GM19397 (cell line): ENCODE measurements around the gene SLC26A1.

Source experiments
- ATAC-seq: cut with Tn5 transposase; IDR thresholded peaks from one replicate; pipeline ENCODE4 v1.9.1; 2021; ENCODE audit warnings: mild to moderate bottlenecking, moderate library complexity; ENCODE audit not compliant: unreplicated experiment

The SLC26A1 gene

DNA sequence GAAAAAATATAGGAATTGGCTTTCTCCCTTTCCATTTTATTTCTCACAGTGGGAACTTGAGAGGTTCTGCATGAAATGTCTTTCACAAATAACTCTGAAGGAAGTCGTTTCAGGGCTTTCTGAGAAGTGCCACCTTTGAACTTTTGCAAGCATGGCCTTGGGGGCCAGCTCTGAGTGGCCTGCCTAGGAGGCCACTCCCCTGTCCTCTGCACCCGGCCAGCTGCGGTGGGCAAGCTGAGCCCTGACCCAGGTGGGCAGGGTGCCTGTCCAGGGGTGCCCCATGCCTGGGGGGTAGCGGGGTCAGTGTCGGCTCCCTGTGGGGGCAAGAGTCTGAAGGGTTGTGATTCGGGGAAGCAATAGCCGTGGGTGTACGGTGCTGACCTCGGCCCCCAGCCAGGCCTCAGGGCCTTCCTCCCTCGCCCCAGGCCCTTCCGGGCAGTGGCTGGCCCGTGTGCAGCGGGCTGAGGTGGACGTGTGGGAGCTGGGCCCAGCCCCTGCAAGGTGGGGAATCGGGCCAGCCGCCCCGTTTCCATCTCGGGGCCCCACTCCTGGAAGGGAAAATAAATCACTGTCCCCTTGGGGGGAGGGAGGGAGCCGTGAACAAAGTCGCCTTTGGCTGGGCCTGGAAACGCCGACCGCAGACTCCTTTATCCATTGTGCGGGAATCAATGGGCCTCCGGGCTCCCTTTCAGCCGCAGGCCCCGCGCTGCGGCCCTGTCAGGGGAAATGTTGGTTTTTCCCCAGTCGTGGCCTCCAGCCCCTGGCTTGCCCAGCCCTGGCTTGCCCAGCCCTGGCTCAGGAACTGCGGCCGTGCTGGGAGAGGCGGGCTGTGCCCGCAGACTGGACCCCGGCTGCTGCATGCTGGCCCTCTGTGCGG lies 21.3 kb upstream of the SLC26A1 start:
- ATAC-seq, result no peak

DNA sequence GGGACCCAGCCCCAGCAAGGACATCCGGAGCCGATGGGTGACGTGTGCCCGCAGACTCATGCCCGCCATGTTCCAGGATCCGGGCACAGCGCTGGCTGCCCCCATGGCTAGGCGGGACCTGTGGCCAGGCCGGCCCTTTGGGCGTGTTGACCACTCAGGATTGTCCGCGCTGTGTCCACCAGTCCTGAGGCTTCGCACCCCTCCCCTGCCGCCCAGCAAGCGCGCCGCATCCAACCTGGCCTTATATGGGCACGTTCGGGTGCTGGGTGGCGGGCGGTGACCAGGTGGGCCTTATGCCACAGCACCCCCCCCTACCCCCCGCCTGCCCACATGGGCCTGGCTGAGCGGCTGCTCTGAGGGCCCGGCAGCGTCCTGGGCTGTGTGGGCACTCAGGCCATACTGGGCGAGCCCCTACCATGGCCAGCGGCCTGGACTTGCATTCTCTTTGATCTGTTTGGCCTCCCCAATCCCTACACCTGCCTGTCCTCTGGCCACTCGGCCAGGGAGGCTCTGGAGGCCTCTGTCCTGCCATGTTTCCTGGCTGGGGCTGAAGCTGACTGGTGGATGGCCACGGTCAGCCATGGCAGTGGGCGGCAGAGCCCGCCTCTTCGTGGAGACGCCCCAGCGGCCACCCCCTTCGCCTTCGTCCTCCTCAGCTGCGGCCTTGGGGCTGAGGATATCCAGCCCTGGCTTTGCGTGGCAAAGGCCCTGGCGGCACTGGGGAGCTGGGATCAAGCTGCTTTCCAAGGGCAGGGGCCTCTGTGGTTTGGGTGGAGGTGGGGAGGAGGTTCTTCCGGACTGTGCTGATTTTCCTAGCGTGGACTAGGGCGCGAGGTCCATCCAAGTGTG lies 20.2 kb upstream of the SLC26A1 start:
- no peak for ATAC-seq

DNA sequence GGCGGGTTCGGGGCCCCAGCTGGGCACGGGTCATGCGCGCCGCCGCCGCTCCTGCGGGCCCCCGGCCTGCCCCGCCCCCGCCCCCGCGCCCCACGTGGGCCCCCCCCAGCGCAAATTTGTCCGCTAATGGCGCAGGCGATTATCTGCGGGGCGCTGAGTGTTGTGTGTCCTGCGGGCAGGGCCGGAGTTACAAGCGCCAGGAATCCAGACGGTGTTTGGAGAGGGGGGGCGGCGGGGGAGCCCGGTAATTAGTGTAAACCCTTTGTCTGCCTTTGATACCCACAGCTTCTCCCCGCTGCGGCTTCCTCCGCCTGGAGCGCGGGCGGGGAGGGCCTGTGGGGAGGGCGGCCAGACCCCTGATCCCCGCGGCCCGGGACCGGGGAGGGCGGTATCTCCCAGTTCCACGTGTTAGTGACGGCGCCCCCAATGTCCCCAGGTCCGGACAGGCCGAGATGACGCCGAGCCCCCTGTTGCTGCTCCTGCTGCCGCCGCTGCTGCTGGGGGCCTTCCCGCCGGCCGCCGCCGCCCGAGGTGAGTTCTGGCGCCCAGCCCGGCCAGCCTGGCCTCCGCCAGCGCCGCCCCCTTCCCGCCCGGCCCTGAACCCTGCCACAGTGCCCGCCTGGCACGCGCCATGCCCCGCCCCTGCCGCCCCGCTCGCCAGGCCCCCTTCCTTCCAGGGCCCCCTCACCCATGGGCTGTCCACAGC lies 19.0 kb upstream of the SLC26A1 start:
- ATAC-seq, result no peak

DNA sequence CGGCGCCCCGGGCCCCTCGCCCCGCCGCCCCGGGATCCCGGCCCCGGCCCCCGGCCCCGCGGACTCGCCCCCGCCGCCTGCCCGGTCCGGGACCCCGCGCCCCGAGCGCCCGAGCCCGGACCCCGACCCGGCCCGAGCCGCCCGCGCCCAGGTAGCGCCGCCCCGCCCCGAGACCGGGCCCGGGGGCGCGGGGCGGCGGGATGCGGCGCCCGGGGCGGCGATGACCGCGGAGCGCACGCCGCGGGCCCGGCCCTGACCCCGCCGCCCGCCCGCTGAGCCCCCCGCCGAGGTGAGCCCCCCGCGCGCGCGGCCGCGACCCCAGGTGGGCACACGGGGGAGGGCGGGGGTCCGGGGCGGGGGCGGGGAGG lies 18.4 kb upstream of the SLC26A1 start:
- no peak for ATAC-seq

DNA sequence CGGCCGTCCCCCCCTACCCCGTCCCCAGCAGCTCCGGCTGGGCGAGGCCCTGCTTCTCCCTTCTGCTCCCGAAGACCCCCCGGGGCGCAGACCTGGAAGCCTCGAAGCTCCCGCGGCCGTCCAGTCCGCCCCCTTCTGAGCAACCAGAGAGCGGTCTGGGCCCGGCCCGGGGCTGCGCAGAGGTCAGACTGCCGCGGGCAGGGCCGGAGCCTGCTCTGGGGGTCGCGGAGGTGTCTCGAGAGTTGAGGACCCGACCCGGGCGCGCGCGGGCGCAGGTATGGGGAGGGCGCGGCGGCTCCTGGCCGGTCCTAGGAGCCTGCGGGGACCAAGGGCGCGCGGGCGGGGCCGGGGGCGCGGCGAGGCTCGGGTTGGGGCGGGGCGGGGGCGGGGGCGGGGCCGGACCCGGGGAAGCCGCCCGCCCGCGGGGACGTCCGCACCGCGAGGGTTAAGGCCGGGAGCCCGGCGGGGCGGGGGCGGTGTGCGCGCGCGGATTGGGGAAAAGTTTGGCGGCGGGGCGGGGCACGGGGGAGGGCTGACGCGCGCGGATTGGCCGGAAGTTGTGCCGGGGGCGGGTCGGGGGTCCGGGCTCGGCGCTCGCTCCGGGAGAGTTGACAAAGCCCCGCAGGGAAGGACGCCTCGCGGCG lies 17.9 kb upstream of the SLC26A1 start, which contains the start of gene FGFRL1:
TSS of gene FGFRL1 (plus strand) at position 605 of the 644 bp plus-strand sequence. CDS start 860 bp downstream, outside the sequence.
- ATAC-seq, result peak; percentile 44

DNA sequence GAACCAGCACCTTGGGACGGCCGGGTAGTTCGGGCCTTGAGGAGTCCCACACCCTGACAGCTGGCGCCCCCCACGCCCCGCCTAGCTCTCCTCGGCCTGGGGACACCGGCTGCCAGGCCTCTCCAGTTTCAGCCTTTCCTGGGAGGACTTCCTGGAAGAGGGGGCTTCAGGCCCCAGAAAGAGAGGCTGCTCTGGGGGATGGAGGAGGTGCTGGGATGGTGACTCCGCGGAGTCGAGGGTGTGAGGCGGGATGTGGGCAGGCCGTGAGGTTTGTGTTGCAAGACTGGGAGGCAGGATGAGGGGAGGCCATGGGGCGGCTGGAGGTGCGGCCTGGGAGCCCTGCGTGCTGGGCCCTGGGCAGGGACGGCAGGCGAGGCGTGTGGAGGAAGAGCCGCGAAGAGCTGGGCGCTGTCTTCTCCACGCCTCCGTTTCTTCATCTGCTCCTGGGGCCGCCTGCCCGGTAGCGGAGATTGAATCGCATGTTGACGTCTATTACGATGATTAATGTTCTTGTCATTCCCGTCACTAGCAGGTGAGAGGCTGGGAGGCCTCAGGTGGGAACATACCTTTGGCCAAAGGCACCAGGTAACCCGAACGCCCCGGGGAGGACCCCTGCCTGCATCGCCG lies 17.3 kb upstream of the SLC26A1 start:
- ATAC-seq, result peak; percentile 2

DNA sequence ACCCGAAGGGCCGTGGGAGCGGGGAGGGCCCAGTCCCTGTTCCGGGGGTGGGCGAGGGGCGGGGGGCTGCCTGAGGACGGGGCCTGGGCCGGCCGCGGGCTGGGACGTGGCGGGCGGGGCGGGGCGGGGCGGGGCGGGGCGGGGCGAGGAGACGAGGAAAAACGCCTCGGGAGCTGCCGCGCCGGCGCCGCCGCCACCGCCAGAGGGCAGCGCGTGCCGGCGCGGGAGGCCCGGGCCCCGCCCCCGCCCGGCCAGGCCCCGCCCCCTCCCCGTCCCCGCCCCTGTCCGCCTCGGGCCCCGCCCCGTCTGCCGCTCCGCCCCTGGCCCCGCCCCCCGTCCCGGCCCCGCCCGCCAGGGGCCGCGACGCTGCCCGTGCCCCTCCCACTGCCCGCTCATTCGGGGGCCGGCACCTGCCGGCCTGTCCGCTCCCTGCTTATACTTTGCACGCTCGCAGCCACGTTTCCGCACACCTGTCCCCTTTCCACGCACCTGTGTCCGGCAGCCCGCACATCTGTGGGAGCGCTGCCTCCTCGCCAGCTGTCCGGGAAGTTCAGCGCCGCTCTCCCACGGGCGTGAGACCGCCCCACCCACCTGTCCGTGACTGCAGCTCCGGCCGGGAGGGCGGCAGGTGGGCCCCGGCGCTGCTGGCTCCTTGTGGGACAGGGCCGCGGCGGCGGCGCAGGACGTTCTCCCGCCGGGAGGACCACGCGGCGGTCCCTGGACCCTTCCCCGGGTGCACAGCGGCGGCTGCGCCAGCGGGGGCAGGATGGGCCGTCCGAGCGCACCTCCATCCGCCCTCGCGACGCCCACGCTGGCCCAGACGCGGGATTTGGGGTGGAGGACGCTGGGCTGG lies 16.6 kb upstream of the SLC26A1 start:
- peak; percentile 32 for ATAC-seq

DNA sequence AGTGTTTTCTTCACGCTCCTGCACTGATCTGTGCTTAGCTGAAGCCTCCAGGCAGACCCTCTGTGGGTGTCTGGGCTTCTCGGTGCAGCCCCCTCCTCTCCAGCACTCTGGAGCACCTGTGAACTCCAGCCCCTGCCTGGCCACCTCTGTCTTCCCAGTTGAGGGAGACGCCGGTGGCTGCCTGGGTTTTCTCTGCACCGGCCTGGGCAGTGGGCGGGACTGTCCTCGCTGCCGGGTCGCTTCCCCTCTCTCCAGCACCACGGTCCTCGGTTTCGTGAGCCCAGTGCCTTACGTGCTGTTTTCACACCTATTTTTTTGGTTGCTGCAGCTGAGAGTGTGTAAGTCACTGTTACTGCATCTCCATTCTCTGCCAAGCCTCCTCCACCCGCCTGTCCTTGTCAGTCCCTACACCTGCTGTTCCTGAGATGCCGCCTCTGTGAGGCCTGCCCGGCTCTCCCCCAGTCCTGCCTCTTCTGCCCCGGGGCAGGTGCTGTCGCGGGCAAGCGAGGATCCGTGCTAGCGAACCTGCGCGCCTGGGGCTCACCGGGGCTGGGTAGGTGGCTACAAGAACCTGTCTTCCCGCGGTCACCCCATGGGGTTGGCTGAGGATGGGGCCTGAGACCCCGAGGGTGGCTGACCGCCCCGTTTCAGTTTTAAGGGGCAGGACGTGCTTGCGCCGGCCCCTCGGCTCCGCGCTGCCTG lies 15.8 kb upstream of the SLC26A1 start:
- peak; percentile 3 for ATAC-seq

DNA sequence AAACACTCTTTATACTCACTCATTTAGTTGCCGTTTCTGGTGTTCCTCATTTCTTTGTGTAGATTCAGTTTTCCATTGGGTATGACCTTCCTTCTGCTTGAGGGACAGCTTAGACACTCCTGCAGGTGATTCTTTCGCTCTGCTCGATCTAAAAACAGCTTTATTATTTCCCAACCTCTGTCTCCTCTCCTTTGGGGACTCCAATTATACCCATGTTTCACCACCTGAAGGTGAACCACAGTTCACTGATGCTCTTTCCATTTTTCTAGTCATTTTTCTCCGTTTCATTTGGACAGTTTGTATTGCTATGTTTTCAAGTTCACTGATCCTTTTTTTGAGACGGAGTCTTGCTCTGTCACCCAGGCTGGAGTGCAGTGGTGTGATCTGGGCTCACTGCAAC lies 13.7 kb upstream of the SLC26A1 start:
- no peak for ATAC-seq

DNA sequence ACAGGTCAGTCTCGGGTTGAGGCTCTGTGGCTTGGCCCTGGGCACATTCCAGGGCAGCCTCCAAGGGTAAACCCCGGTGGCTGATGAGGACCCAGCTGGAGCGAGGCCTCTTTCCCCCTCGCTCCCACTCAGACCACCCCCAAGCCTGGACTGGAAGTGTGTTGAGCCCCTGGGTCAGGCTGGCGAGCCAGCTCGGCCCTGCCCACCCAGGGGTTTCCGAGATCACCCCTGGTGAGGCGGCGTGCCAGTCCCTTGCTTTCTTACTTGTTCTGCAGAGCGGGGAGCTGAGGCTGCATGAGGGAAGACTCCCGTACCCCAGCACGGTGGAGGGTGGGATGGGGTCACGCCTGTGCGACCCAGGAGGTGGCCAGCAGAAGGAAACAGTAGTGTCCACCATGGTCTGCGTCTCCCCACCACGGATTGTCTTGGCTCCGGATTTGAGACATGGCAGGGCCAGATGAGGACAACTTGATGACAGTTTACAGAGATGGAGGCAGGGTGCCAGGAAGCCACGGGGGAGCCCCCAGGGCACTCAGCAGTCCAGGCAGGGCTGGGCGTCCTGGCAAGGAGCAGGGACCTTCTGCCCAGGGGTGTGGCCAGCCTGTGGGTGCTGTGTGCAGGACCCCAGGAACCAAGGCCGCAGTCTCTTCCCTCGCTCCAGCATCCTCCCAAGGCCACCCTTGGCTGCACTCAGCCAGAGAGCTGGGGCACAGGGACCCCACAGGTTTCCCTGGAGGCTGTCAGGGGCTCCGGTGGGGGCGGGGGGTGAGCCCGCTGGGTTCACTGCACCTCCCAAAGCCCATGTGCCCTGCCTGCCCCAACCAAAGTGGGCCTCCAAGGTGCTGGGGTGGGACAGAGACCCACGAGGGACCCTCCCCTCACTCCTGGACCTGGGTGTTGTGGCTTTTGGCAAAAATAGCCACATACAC lies 11.6 kb upstream of the SLC26A1 start:
- ATAC-seq, result no peak

DNA sequence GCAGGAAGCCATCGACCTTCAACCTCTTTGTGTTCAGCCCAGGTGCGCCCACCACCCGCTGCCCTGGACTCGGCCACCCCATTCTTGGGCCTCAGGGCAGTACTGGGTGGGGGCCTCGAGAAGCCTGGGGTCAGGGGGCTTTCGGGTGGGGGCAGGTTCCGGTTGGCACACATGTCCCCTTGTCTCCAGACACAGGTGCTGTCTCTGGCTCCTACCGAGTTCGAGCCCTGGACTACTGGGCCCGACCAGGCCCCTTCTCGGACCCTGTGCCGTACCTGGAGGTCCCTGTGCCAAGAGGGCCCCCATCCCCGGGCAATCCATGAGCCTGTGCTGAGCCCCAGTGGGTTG lies 10.8 kb upstream of the SLC26A1 start:
- no peak for ATAC-seq

DNA sequence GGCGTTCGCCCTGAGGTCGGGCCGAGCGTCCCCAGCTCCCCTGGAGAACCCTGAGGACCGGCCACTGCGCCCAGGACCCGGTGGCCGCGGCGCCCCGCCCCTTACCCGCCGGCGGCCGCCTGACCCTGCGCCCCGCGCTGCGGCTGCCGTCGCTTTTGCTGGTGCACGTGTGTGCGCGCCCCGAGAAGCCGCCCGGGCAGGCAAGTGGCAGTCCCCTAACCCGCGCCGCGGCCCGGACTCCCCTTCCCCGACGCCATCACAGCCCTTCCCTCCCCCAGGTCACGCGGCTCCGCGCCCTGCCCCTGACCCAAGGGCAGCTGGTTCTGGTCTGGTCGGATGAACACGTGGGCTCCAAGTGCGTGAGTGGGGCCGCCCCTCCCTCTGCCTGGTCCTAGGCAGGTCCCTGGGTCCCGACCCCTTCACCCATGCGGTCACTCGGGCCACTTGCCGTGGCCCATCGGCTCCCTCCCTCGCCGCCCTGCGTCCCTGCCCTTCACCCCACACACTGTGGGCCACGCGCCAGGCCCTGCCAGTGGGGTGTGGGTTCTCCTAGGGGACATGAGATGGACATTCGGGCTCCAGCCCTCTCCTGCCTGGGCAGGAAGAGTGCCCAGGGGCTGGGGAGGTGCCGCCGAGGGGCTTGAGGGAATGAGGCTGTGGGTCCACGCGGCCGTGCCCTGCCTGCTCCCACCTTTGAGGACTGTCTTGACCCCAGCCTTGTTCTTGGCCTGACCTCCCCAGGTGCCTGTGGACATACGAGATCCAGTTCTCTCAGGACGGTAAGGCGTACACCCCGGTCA lies 10.3 kb upstream of the SLC26A1 start:
- ATAC-seq, result no peak

DNA sequence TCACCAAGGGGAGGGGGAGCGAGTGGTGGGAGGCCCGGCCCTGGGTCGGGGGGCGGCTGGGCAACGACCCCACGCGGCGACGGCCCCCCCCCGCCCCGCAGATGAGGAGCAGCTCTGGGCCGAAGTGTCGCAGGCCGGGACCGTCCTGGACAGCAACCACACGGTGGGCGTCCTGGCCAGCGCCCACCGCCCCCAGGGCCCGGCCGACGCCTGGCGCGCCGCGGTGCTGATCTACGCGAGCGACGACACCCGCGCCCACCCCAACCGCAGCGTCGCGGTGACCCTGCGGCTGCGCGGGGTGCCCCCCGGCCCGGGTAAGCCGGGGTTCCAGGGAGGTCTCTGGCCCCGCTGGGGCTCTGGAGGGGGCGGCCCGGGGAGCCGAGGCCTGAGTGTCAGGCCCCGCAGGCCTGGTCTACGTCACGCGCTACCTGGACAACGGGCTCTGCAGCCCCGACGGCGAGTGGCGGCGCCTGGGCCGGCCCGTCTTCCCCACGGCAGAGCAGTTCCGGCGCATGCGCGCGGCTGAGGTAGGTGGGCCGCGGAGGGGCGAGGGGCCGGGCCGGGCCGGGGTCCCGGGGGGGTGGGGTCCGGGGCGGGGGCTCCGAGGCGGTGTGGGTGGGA lies 9.5 kb upstream of the SLC26A1 start:
- no peak for ATAC-seq

DNA sequence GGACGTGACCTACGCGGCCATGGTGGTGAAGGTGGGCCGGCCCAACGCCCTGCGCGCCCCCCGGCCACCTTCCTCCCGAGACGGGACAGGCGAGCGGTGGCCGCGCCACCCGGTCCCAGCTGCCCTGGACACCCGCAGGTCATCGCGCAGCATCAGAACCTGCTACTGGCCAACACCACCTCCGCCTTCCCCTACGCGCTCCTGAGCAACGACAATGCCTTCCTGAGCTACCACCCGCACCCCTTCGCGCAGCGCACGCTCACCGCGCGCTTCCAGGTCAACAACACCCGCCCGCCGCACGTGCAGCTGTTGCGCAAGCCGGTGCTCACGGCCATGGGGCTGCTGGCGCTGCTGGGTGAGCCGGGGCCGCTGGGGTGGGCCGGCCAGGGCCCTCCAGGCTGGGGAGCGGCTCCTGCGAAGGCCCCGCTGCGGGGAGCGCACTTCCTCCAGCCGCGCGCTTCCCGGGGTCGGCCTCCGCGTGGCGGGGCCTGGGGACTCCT lies 9.0 kb upstream of the SLC26A1 start:
- ATAC-seq, result no peak

DNA sequence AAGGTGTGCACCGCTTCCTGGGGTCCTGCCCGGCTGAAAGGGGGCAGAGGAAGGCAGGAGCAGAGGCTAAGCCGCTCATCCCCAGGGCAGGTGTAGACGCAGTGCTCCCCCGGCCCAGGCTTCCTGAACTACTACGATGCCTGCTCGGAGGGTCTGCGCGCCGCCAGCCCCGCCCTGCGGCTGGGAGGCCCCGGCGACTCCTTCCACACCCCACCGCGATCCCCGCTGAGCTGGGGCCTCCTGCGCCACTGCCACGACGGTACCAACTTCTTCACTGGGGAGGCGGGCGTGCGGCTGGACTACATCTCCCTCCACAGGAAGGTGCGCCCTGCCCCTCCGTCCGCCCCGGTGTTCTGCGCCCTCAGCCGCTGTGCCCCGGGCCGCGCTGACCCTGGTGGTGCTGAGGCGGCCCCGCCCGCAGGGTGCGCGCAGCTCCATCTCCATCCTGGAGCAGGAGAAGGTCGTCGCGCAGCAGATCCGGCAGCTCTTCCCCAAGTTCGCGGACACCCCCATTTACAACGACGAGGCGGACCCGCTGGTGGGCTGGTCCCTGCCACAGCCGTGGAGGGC lies 8.4 kb upstream of the SLC26A1 start:
- ATAC-seq, result no peak

DNA sequence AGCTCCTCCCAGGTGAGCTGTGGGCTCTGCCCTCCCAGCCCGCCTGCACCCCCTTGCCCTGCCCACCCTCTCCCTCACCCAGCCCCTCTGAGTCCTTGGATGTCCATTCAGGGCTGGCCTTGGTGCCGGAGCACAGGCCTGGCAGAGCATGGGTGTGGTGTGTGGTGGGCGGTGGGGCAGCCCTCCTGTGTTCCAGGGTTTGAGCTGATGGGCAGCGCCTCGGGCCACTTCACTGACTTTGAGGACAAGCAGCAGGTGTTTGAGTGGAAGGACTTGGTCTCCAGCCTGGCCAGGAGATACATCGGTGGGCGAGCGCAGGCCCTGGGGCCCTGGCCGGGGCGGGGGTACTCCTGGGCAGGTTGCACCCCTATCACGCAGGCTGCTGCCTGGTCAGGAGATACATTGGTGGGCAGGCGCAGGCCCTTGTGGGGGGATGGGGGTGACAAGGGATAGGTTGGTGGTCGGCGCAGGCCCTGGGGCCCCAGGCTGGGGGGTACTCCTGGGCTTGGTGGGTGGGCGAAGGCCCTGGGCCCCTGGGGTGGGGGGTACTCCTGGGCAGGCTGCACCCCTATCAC lies 7.6 kb upstream of the SLC26A1 start:
- no peak for ATAC-seq
